ENCODE measurements around the gene LSP1.

Gene LSP1

DNA sequence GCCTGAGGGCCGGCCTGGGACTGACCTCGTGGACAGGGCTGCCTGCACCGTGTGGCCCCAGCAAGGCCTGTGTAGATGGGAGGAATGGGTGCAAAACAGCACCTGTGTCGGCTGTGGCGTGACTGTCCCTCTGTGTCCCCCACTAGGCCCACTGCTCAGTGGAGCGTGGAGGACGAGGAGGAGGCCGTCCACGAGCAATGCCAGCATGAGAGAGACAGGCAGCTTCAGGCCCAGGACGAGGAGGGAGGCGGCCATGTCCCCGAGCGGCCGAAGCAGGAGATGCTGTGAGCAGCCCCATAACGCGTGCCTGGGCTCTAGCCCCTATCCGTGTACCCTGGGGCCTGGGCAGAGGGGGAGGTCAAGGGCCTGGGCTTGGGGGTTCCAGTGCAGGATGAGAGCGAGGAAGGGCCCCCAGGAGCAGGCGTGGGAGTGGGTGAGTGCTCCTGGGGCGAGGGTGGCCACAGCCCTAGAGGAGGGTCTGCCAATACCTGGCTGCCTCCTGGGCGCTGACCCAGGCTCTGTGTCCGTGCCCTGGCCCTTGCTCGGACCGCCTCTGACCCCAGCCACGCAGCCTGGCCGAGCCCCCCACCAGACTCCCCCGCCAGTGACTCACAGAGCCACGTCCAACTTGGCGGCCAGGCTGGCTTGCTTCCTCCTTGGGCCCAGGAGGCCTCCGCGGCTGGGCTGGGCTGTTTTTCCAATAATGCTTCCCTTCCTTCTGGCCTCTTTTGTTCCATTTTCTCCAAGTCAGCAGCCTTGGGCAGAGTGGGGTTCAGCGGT is 27.2 kb downstream of the LSP1 start:
- TF ChIP-seq ZFP30 (CRISPR knock-in tag; IDR thresholded peaks at IDR 0.05), result no peak
- no peak for TF ChIP-seq ARNTL (CRISPR knock-in tag; IDR thresholded peaks at IDR 0.05; ENCODE audit: borderline replicate concordance, low read depth)
- TF ChIP-seq TCF4 (CRISPR knock-in tag; IDR thresholded peaks at IDR 0.05; ENCODE audit: borderline replicate concordance), result no peak
- TF ChIP-seq RARB (CRISPR knock-in tag; IDR thresholded peaks at IDR 0.05), result no peak
- TF ChIP-seq ISL1 (CRISPR knock-in tag; IDR thresholded peaks at IDR 0.05), result no peak
- TF ChIP-seq ZNF565 (CRISPR knock-in tag; conservative IDR thresholded peaks at IDR 0.05; ENCODE audit: low read depth), result no peak
- no peak for TF ChIP-seq PATZ1 (CRISPR knock-in tag; IDR thresholded peaks at IDR 0.05; ENCODE audit: borderline replicate concordance)
- TF ChIP-seq GLIS3 (CRISPR knock-in tag; IDR thresholded peaks at IDR 0.05), result no peak
- TF ChIP-seq BACH2 (CRISPR knock-in tag; IDR thresholded peaks at IDR 0.05; ENCODE audit: borderline replicate concordance), result no peak
- TF ChIP-seq CSDC2 (CRISPR knock-in tag; IDR thresholded peaks at IDR 0.05), result no peak
- TF ChIP-seq TSHZ2 (CRISPR knock-in tag; IDR thresholded peaks at IDR 0.05), result no peak
- TF ChIP-seq ZNF70 (CRISPR knock-in tag; IDR thresholded peaks at IDR 0.05), result no peak
- no peak for TF ChIP-seq ESRRG (CRISPR knock-in tag; IDR thresholded peaks at IDR 0.05)
- TF ChIP-seq TOX (CRISPR knock-in tag; IDR thresholded peaks at IDR 0.05; ENCODE audit: borderline replicate concordance), result no peak
- TF ChIP-seq CREB5 (CRISPR knock-in tag; IDR thresholded peaks at IDR 0.05; ENCODE audit: low read depth), result no peak
- TF ChIP-seq ZC3H10 (CRISPR knock-in tag; IDR thresholded peaks at IDR 0.05), result no peak
- no peak for TF ChIP-seq PPARA (CRISPR knock-in tag; IDR thresholded peaks at IDR 0.05; ENCODE audit: borderline replicate concordance)
- TF ChIP-seq CSRNP3 (CRISPR knock-in tag; IDR thresholded peaks at IDR 0.05), result no peak
- no peak for TF ChIP-seq OSR1 (CRISPR knock-in tag; IDR thresholded peaks at IDR 0.05)
- TF ChIP-seq ZNF8 (CRISPR knock-in tag; IDR thresholded peaks at IDR 0.05), result no peak
- ATAC-seq, result no peak

GRCh38 chr11:1880746-1881441 is 28.0 kb downstream of the LSP1 start:
- no peak for ATAC-seq
- TF ChIP-seq CREB5 (CRISPR knock-in tag; IDR thresholded peaks at IDR 0.05; ENCODE audit: low read depth) (no peak), CSDC2 (CRISPR knock-in tag; IDR thresholded peaks at IDR 0.05) (no peak), TOX (CRISPR knock-in tag; IDR thresholded peaks at IDR 0.05; ENCODE audit: borderline replicate concordance) (no peak), ZFP30 (CRISPR knock-in tag; IDR thresholded peaks at IDR 0.05) (no peak), CSRNP3 (CRISPR knock-in tag; IDR thresholded peaks at IDR 0.05) (no peak), SNAI2 (CRISPR knock-in tag; IDR thresholded peaks at IDR 0.05) (no peak), ZNF8 (CRISPR knock-in tag; IDR thresholded peaks at IDR 0.05) (no peak), ARNTL (CRISPR knock-in tag; IDR thresholded peaks at IDR 0.05; ENCODE audit: borderline replicate concordance, low read depth) (no peak), TSHZ2 (CRISPR knock-in tag; IDR thresholded peaks at IDR 0.05) (no peak), GLIS3 (CRISPR knock-in tag; IDR thresholded peaks at IDR 0.05) (no peak), ZNF565 (CRISPR knock-in tag; conservative IDR thresholded peaks at IDR 0.05; ENCODE audit: low read depth) (no peak), ZNF70 (CRISPR knock-in tag; IDR thresholded peaks at IDR 0.05) (no peak), ESRRG (CRISPR knock-in tag; IDR thresholded peaks at IDR 0.05) (no peak)
- TF ChIP-seq, protein P1, sequence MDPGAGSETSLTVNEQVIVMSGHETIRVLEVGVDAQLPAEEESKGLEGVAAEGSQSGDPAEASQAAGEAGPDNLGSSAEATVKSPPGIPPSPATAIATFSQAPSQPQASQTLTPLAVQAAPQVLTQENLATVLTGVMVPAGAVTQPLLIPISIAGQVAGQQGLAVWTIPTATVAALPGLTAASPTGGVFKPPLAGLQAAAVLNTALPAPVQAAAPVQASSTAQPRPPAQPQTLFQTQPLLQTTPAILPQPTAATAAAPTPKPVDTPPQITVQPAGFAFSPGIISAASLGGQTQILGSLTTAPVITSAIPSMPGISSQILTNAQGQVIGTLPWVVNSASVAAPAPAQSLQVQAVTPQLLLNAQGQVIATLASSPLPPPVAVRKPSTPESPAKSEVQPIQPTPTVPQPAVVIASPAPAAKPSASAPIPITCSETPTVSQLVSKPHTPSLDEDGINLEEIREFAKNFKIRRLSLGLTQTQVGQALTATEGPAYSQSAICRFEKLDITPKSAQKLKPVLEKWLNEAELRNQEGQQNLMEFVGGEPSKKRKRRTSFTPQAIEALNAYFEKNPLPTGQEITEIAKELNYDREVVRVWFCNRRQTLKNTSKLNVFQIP (CRISPR knock-in tag; IDR thresholded peaks at IDR 0.05; ENCODE audit: borderline replicate concordance, low read depth), result no peak

Measured in SK-N-SH treated with all-trans-retinoic acid at 6 μM for 48 hours (cell line).